ENCODE data around the gene TGFBR1. TPM values are rescaled to one million over a fixed set of nuclear protein-coding genes. Genes with fewer than 3 reads are reported as not detected.
A peak's percentile ranks its signal among the peaks of the same experiment; 100 is the strongest.

Gene TGFBR1
- total RNA-seq, 2 donors from 2014 or later, result 74.8 to 75.6 TPM

DNA sequence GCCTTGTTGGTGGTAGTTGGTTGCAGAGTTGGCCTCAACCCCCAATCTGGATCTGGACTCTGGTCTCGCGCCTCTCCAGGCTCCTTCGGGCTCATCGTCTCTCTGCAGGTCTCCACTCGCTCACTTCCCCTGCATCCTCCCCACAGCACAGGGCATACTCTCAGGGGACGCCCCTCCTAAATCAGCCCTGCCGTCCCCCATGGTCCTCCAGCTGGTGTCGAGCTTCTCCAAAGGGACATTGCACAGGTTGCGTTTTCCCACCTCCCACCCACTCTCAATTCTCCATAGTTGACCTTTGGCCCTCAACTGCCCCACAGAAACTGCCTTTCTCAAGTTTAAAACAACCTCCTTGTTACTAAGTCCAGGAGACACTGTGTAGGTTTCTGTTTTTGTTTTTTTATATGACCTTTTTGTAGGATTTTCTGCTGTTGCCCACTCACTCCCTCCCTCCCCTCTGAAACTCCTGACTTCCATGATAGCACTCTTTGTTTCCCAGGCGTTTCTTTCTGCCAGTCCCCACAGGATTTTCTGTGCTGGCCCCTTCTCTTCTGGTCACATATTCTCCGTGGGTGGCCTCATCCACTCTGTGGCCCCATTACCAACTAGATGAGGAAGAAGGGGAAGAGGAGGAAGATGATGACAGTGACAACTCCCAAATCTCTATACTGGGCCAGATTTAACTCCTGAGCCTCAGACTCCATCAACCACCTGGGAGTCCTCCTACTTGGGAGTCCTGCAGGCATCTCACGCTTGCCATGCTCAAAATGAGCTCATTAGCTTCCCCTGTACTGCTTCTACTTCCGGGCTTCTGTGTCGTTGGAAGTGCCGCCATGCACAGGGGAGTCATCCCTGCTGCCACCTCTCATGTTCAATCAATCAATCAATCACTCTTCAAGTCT, 66.6 kb downstream of the TGFBR1 start:
- no peaks in the 10 kb centered on the region for H3K36me3 Mint-ChIP-seq (ENCODE audit: low read depth)
- H3K4me1 Mint-ChIP-seq, result peaks cover 53% of the 10 kb centered on the region
- WGBS, 2 experiments (ENCODE audit: insufficient coverage in 1 of 2, insufficient read length in 1 of 2), result 86 to 91% methylated on average over 8 to 14 of the region's 15 CpGs
- Histone ChIP-seq H3K4me3 (ENCODE audit: low read length) (no peak overlapping the region), H3K9ac (ENCODE audit: extremely low read depth, low read length, poor library complexity, severe bottlenecking) (no peak overlapping the region), H3K36me3 (ENCODE audit: control insufficient read depth, insufficient read depth, low read length) (no peaks in the 10 kb centered on the region), H3K27me3 (ENCODE audit: control insufficient read depth, insufficient read depth, low read length, poor library complexity, severe bottlenecking) (no peaks in the 10 kb centered on the region), H3K4me1 (ENCODE audit: control insufficient read depth, insufficient read depth, low read length) (peaks cover 43% of the 10 kb centered on the region), H3K9me3 (ENCODE audit: control insufficient read depth, low read length) (no peaks in the 10 kb centered on the region), H3K27ac (ENCODE audit: low read depth, low read length) (no peak overlapping the region)
- H3K27ac Mint-ChIP-seq, result no peak overlapping the region
- DNase-seq, result no peak
- H3K27me3 Mint-ChIP-seq (ENCODE audit: insufficient read depth), result peaks cover 2% of the 10 kb centered on the region
- no peak overlapping the region for H3K4me3 Mint-ChIP-seq
- TF ChIP-seq, protein P1, sequence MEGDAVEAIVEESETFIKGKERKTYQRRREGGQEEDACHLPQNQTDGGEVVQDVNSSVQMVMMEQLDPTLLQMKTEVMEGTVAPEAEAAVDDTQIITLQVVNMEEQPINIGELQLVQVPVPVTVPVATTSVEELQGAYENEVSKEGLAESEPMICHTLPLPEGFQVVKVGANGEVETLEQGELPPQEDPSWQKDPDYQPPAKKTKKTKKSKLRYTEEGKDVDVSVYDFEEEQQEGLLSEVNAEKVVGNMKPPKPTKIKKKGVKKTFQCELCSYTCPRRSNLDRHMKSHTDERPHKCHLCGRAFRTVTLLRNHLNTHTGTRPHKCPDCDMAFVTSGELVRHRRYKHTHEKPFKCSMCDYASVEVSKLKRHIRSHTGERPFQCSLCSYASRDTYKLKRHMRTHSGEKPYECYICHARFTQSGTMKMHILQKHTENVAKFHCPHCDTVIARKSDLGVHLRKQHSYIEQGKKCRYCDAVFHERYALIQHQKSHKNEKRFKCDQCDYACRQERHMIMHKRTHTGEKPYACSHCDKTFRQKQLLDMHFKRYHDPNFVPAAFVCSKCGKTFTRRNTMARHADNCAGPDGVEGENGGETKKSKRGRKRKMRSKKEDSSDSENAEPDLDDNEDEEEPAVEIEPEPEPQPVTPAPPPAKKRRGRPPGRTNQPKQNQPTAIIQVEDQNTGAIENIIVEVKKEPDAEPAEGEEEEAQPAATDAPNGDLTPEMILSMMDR (conservative IDR thresholded peaks at IDR 0.05), result no peak
- no peaks in the 10 kb centered on the region for H3K9me3 Mint-ChIP-seq

DNA sequence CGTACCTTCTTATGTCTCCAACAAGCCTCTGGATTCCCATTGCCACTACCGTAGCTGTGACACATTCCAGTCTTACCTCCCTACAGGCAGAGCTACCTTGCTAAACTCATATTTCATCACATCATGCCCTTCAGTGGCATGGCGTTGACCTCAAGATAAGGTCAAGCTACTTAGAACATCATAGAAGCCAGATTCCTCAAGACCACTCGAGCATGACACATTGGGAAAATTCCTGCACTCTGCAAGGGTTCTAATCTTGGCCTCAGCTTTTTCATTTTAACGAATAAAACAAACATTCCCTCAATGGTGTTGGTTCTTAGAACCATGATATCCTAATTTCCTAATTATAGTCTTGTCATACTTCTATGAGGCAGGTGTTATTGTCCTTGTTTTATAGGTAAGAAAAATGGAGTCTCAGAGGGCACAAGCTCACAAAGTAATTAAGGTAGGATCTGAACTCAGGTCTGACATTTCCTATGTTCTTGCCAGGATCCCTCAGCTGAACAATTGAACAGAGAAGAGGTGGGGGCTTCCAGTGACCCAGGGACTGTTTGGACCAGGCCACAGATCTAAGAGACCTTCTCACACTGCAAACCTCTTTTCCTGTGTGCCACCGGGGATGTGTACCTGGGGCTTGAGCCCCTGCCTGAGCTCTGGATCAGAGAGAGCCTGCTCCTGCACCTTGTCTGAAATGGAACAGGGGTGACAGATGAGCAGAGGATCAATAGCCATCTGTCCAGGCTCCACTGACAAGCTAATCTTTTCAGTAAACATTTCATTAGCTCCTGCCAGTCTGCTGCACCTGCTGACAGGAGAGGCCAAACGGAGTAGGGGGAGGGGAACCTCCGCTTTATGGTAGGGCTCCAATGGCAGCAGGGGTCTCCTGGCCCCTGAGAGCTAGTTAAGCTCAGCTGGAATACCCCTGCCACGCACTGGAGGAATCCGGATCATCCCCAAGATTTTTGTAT, 67.5 kb downstream of the TGFBR1 start:
- DNase-seq, result peak; percentile 61
- Mint-ChIP-seq H3K36me3 (ENCODE audit: low read depth) (no peaks in the 10 kb centered on the region), H3K27me3 (ENCODE audit: insufficient read depth) (peaks cover 2% of the 10 kb centered on the region), H3K27ac (no peak overlapping the region), H3K9me3 (no peaks in the 10 kb centered on the region), H3K4me1 (peaks cover 59% of the 10 kb centered on the region), H3K4me3 (no peak overlapping the region)
- Histone ChIP-seq H3K9ac (ENCODE audit: extremely low read depth, low read length, poor library complexity, severe bottlenecking) (no peak overlapping the region), H3K36me3 (ENCODE audit: control insufficient read depth, insufficient read depth, low read length) (no peaks in the 10 kb centered on the region), H3K9me3 (ENCODE audit: control insufficient read depth, low read length) (no peaks in the 10 kb centered on the region), H3K27ac (ENCODE audit: low read depth, low read length) (no peak overlapping the region), H3K27me3 (ENCODE audit: control insufficient read depth, insufficient read depth, low read length, poor library complexity, severe bottlenecking) (no peaks in the 10 kb centered on the region), H3K4me1 (ENCODE audit: control insufficient read depth, insufficient read depth, low read length) (peaks cover 45% of the 10 kb centered on the region), H3K4me3 (ENCODE audit: low read length) (peak overlapping the region; percentile 29)
- 66 to 81% methylated on average over 7 to 10 of the region's 10 CpGs for WGBS, 2 experiments (ENCODE audit: insufficient coverage in 1 of 2, insufficient read length in 1 of 2)
- TF ChIP-seq, protein P1 (conservative IDR thresholded peaks at IDR 0.05), result no peak

Data from endodermal cell (in vitro differentiated cells).